GM18873 (cell line): ENCODE data around the gene CTSH.

ENCODE experiments used
- ATAC-seq: cut with Tn5 transposase; IDR thresholded peaks from one replicate; pipeline ENCODE4 v1.9.1; 2021; ENCODE audit warnings: mild to moderate bottlenecking, moderate library complexity, moderate number of reproducible peaks; ENCODE audit not compliant: unreplicated experiment, low FRiP score

CTSH gene, protein sequence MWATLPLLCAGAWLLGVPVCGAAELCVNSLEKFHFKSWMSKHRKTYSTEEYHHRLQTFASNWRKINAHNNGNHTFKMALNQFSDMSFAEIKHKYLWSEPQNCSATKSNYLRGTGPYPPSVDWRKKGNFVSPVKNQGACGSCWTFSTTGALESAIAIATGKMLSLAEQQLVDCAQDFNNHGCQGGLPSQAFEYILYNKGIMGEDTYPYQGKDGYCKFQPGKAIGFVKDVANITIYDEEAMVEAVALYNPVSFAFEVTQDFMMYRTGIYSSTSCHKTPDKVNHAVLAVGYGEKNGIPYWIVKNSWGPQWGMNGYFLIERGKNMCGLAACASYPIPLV

DNA sequence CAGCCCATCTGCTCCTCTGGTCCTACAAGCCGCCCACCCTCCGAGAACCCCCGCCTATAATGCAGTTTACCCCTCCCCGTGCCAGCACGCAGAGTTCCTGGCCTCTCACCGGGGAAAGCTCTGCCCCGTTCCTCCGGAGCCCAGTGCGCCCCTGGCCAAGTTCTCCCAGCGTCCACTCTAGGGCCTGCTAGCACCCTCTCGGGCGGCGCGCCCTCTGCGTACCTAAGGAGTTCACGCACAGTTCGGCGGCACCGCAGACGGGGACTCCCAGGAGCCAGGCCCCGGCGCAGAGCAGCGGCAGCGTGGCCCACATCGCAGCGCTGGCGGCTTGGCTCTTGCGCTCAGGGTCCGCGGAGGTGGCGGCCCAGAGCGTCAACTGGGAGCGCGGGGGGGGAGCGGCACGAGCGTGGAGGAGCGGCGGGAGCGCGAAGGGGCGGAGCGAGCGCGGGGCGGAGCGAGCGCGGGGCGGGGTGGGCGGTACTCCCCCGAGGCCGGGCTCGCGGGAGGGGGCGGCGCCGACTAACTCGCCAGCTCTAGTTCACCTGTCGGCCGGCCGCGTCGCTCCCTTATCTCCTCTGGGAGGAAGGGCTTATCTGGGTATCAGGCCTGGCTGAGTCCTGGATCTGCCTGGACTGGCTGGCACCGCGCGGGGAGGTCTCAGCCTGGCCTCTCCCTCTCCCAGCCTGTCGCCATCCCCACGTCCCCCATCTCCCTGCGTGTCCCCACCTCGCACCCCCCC is at the start of gene CTSH:
Gene CTSH, minus strand, starts transcription at position 378 of the 739 bp plus-strand sequence. Its CDS starts 65 bp downstream, at position 313.
- ATAC-seq = no peak

DNA sequence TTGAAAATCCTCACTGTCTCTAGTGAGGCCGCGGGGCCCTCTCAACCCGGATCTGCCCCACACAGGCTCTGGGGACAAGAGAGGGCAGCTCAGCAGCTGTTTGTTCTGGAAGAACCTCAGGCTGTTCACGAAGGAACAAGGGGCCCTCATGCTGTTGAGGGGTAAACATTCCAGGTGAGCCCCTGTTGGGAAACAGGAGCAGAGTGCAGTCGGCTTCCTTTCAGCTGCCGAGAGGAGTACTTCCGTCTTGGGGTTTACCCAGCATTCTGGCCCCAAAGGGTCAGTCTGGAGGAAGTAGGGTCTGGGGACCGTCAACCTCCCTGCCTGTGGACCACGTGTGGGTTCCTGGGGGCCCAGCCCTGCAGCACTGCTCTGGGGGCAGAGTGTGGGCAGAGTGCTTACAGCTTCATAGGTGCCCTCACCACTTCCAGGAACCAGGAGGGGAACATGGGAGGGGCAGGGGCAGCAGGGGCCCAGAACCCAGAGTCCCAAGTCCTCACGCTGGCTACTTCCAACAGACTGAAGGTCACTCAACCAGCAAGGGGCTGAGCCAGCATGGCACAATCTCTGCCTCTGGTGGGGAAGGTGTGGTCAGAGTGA is 49.2 kb upstream of the CTSH start:
- no peak for ATAC-seq

DNA sequence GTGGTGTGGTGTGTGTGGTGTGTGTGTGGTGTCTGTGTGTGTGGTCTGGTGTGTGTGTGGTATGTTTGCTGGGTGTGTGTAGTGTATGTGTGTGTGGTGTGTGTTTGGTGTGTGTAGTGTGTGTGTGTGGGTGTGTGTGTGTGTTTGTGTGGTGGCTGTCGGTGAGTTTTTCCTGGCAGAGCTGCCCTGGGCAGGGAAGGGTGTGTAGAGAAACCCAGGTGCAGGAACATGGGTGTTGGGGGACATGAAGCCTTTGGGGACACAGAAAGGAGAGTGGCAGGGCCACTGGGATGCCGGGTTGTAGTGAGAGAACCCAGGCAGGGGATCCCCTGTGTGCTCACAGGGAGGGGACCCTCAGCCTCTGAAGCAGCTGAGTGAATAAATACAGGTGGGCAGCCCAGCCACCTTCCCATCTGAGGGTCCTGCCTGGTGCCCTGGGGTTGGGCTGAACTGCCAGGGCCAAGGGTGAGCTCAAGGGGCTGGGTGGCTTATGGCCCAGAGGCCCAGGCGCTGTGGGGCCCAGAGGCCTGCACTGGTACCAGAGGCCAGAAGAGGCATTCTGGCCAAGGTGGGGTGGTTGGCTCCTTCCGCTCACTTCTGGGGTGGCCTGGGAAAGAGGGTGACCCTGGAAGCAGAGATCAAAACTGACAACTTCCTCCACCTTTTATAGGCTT is 48.5 kb upstream of the CTSH start:
- ATAC-seq = no peak

DNA sequence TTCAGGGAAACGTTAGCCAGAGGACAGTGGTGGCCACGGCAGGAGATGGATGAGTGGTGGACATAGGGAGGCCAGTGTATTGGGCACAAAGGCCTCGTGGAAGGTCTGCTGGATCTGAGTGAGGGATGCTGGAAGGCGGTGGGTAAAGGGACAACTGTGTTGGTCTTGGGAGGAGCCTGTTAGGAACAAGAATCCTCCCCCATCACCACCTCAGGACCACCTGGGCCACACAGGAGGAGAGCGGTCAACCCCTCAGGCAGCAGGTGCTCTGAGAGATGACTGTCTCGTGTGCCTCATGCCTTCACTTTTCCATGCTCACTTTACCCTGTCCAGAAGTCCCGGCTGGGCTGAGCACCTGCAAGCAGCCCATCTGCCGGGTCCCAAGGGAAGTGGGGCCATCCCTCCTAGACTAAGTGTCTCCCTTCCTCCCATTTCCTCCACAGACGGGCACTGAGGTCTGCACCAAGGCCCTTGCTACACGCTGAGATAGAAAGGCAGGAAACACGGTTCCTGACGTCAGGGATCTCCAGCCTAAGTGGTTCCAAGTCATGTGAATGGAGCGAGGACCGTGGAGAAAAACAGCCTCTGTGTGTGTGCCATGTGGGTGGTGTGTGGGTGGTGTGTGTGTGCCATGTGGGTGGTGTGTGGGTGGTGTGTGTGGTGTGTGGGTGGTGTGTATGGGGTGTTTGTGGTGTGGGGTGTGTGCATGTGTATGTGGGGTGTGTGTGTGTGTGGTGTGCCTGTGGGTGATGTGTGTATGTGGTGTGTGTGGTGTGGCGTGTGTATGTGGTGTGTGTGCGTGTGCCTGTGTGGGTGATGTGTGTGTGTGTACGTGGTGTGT is 47.8 kb upstream of the CTSH start:
- no peak for ATAC-seq

DNA sequence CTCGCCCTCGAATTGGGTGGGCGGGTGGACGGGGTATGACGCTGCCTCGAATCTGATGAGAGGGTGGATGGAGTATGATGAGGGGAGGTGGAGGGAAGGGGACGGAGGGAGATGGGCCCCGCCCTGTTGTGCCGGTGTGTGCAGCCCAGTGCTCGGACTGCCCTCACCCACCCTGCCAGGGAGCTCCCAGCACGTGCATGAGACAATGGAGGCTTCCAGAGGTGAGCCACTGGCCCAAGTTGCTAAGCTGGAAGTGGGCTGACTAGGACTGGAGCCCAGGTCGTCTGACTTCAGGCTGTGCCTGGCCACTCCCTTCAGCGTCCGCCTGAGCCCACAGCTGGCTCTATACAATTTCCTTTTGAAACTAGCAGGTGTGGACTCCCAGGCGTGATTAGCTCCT is 47.0 kb upstream of the CTSH start:
- no peak for ATAC-seq

DNA sequence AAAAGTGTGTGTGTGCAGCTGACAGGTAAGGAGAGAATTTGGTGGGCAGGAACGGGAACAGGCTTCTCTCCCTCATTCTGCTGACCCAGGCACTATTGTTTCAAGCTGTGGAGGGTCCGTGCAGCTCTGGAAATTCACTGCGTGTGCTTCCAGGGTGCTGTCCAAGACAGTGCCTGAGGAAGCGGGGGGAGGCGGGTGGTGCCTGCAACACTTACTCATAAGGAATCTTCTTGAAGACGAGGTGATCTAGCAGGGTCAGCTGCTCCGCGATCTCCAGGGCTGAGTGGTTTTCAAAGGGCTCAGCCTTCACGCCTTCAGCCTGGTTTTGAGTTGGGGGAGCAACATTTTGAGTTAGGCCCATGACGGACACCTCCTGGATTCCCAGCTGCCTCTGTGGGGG is 46.6 kb upstream of the CTSH start:
- ATAC-seq = no peak

DNA sequence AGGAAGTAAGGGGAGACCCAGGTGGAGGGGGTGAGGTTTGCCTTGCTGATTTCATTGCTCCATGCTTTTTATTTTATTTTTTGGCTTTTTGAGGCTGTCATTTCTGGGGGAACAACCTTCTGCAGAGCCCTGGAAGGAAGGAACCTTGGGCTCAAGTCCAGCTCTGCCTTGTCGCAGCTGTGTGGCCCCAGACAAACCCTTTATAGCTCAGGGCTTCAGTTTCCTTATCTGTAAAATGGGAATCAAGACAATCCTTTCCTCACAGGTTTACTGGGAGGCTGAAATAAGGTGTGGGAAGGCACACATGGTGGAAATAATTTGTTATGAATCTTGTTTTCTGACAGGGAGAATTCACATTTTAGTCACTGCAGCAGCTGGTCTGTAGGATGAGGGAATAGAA is 45.4 kb upstream of the CTSH start:
- ATAC-seq = no peak

DNA sequence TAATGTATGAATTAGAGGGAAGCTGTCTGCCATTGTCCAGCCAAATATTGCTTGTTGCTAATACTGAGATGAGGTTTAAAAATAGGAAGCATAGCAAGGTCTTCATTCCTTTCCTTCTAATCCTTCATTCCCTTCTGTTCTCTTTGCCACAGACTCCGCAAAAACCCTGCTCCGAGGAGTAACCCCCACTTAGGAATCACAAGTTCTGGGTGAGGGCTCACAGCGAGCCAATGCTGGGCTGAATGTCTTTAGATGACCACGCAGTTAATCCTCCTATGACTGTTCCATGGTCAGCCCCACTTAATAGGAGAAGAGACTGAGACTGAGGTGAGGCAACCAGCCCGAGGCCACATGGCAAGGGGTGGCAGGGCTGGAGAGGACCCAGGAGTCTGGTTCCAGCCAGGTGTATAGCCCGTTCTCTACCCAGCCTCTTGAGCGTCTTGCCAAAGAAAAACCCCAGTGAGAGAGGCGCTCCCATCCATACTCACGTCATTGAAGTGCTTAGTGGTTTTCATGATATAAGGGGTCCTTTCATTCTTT is 44.9 kb upstream of the CTSH start:
- ATAC-seq = no peak

DNA sequence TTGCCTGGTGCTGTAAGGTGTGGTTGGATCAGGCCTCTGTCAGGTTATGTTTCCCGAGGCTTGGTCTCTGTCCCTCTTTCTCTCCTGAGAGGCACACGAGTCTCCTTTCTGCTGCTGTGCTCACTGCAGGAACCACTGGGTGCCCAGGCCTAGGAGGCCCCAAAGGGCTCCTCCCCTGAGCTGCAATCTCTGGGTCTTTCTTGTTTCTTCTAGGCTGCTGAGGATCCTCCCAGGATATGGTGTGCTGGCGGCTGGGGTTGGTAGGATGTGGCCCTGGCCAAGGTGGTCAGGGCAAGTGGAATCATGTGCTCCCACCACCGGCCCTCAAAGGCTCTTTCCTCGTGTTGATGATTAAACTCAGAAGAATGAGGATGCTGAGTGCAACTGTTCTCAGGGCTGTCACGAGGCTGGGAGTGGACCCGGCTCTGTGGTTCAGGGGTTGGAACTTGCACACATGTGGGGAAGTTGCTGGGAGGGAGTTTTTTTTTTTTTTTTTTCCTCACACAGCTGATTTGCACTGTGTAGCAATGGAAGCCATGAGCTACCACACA is 43.6 kb upstream of the CTSH start:
- no peak for ATAC-seq

DNA sequence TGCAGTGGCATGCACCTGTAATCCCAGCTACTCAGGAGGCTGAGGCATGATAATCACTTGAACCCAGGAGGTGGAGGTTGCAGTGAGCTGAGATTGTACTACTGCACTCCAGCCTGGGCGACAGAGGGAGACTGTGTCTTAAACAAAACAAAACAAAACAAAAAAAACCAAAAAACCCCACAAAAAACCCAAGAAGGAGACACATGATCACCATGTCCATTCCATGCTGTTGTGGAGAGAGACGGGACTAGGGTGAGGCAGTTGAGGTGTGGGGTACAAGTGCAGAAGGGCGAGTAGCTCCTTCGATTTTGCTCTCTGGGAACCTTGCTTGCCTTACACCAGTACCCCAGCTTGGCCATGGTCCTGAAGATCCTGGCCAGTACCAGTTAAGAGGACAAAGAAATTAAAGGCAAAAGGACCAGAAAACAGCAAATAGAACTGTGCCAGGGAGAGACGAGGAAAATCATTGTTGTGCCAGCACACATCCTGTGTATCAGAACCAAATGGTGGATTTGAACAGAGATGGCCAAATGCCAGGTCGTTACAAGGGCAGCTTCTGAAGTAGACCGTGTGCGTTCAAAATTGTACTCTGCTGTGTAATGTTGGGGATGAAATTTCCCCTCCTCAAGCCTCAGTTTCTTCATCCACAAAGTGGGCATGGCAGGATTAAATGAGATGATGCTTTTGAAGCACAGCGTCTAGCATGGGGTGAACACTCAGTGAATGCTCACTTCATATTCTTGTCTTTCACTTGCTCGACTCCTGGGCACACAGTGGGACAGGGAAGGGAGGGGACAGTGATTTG is 42.9 kb upstream of the CTSH start:
- ATAC-seq = no peak

DNA sequence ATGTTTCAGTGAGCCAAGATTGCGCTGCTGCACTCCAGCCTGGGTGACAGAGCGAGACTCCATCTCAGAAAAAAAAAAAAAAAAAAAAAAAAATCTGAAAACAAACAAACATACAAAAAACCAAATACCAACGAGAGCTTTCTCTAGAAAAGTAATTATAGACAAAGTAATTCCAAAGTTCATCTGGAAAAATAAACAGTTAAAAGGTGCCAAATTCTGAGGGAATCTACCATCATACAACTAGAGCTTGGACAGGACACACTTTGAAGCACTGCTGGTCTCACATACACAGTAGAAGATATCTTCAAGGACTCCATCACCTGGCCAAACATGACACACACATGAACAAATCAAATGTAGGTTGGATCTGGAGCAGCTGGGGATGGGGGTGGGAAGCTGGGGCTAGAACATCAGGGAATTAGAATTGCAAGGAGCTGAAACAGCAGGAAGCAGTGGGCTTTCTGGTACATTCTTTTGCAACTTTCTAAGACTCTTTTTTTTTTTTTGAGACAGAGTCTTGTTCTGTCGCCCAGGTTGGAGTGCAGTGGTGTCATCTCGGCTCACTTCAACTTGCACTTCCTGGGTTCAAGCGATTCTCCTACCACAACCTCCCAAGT is 41.1 kb upstream of the CTSH start:
- ATAC-seq = no peak

DNA sequence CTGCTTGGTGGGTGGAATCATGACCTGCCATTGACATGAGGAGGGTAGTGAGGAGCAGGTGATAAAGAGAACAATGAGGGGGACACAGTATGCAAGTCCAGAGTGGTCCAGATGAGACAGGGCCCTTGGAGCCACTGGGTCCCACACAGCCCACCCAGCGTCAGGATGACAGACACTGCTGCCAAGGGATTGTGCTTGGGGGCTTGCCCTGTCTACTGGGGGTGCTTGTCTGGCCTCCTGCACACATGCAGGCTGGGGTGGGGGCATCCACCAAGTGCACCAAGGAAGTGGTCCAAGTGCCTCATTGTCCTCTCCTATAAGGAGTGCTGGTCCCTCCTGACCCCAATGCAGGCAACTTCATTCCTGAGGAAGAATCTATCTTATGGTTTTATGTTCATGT is 39.2 kb upstream of the CTSH start:
- no peak for ATAC-seq

DNA sequence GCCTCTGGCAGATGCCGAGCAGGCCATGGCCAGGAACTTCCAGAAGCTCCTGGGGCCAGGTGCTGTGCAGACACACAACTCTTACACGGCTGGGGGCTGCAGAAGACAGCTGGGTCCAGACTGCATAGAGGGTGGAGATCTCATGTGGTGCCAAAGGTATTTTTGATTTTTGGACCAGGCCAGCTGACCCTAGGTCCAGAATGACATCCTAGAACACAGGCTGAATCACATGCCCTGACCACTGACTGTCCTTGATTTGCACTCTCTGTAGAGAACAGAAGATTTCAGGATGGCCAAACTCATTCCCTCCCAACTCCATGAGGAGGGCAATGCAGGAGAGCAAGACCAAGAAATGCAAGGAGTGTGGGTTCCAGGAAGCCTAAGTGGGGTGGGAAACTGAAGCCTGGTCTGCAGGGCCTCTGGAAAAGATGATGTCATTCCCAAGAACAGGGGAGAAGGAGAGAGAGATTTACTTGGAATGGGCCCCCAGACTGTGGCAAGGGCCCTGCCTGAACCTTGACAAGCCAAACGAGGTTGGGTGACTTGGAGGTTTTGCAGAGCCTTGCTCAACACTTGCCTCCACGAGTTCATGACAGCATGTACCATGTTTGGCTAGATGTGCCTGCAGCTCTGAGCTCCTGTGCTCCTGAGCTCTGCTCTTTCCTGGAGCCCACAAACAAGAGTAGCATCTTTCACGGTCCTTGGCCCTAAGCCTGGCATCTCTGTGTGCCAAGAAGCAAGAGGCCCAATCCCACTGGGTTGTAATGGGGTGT is 38.5 kb upstream of the CTSH start:
- no peak for ATAC-seq

DNA sequence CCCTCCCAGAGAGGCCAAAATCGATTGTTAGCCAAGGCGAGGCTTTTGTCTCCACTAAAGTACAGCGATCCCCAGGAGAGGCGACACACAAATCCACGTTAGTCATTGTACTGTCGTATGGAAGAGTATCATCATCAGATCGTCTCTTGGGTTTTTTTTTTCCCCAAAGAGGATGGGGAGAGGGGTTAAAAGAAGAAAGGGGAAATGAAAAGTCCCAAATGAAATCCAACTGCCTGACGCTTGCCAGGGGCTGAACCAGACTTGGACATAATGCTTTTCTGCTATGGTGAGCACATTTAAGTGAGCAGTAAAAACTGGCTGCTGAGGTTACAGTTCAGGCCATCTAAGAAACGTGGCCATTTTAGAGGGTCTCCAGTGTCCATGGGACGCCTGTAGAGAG is 37.9 kb upstream of the CTSH start:
- ATAC-seq = no peak

DNA sequence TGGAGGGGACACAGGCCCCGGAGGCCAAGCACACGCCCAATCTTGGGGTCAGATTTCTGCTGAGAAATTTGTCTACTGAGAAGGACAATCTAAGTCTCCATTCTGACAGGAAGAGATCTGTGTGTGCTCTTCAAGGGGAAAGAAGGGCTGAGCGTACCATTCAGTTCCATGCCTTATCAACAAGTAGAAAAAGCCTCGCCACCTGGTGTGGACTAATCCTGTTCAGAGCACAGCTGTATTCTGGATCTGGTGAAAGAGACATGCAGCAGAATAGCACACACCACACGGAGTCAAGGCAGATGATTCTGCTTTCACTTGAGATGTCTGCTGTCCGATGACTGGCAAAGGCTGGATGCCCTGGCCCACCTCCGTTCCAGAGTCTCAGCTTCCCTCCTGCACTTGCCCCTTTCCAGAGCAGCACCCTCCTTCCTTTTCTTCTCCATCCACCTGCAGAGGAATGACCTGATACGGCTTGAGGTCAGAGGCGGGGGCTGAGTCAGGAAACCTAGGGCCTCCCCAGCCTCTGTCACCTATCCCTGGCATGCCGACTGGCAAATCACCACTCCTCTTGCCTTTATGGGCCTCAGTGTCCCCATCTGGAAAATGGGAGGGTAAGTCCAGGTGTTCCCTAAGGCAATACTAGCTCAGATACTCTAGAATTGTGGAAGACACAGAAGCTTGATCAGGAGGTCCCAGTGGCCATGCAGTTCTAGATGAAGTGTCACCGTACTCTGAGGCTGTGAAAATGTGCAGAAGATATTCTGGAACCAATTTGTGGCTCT is 36.9 kb upstream of the CTSH start:
- no peak for ATAC-seq

DNA sequence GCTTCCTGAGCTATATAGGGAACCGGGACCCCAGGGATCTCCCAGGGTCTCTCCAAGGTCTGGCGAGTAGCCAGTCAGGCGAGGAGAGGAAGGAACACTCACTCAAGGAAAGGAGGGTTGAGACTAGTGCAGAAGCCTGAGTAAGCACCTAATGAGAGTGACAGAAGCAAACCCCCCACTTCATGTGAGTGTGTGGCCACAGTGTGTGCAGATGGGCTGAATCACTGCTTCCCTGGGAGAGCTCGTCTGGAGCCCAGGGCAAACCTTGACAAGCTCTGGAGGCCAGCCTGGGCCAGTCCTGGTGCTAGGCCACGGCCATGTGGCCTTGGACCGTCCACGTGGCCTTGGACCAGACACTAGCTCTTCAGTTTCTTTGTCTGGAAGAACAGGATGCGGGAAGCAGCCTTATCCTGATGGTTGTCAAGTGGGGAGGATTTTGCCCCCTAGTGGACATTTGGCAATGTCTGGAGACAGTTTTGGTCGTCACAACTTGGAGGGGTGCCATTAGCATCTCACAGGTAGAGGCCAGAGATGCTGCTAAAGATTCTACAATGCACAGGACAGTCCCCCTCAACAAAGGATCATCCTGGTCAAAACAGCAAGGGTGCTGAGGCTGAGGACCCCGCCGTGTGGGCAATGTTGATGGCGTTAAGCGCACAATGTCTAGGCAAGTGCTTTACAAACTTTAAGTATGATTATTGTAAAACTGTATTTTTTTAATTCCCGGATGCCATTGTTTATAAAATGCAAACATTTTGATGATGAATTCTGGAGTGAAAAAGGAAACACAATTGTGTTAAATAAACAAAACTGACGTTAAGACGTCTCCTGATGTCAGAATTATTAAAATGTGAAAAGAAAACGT is 34.8 kb upstream of the CTSH start:
- no peak for ATAC-seq
